ENCODE data around the gene GOLT1A. TPM values are rescaled to one million over a fixed set of nuclear protein-coding genes. Genes with fewer than 3 reads are reported as not detected.
A peak's percentile ranks its signal among the peaks of the same experiment; 100 is the strongest.

Gene GOLT1A
- total RNA-seq, 1 donor from 2014 or later: not detected

- peaks cover 46% of the 10 kb centered on the region for H3K27me3 Mint-ChIP-seq (ENCODE audit: unreplicated experiment)
- H3K4me3 Mint-ChIP-seq (ENCODE audit: unreplicated experiment): no peak overlapping the region
- TF ChIP-seq CTCF (IDR thresholded peaks at IDR 0.05): no peak
- H3K36me3 Mint-ChIP-seq (ENCODE audit: unreplicated experiment): no peaks in the 10 kb centered on the region
- H3K27ac Mint-ChIP-seq (ENCODE audit: unreplicated experiment): no peak overlapping the region
- no peak for DNase-seq (ENCODE audit: extremely low spot score, unreplicated experiment)
- H3K9me3 Mint-ChIP-seq (ENCODE audit: unreplicated experiment): no peaks in the 10 kb centered on the region
- peaks cover 5% of the 10 kb centered on the region for H3K4me1 Mint-ChIP-seq (ENCODE audit: unreplicated experiment)
These were observed 3.3 kb upstream of the GOLT1A start for GRCh38 chr1:204216880-204217647.

- no peaks in the 10 kb centered on the region for H3K9me3 Mint-ChIP-seq (ENCODE audit: unreplicated experiment)
- H3K27me3 Mint-ChIP-seq (ENCODE audit: unreplicated experiment): peaks cover 42% of the 10 kb centered on the region
- no peaks in the 10 kb centered on the region for H3K36me3 Mint-ChIP-seq (ENCODE audit: unreplicated experiment)
These were observed 2.4 kb upstream of the GOLT1A start for GRCh38 chr1:204216236-204216635.

GRCh38 chr1:204212715-204213114 is 1.1 kb downstream of the GOLT1A start:
- Mint-ChIP-seq H3K9me3 (ENCODE audit: unreplicated experiment) (no peaks in the 10 kb centered on the region), H3K4me3 (ENCODE audit: unreplicated experiment) (no peak overlapping the region), H3K4me1 (ENCODE audit: unreplicated experiment) (peaks cover 5% of the 10 kb centered on the region), H3K27me3 (ENCODE audit: unreplicated experiment) (peaks cover 43% of the 10 kb centered on the region), H3K27ac (ENCODE audit: unreplicated experiment) (no peak overlapping the region), H3K36me3 (ENCODE audit: unreplicated experiment) (no peaks in the 10 kb centered on the region)
- no peak for DNase-seq (ENCODE audit: extremely low spot score, unreplicated experiment)
- TF ChIP-seq CTCF (IDR thresholded peaks at IDR 0.05): no peak

More at GRCh38 chr1:204216236-204216635, 2.4 kb upstream of the GOLT1A start:
- Mint-ChIP-seq H3K4me1 (ENCODE audit: unreplicated experiment) (peaks cover 5% of the 10 kb centered on the region), H3K27ac (ENCODE audit: unreplicated experiment) (no peak overlapping the region), H3K4me3 (ENCODE audit: unreplicated experiment) (no peak overlapping the region)
- no peak for DNase-seq (ENCODE audit: extremely low spot score, unreplicated experiment)
- TF ChIP-seq CTCF (IDR thresholded peaks at IDR 0.05): no peak

GRCh38 chr1:204211046-204211445 is 2.7 kb downstream of the GOLT1A start:
- peaks cover 5% of the 10 kb centered on the region for H3K4me1 Mint-ChIP-seq (ENCODE audit: unreplicated experiment)
- no peak for TF ChIP-seq CTCF (IDR thresholded peaks at IDR 0.05)
- H3K9me3 Mint-ChIP-seq (ENCODE audit: unreplicated experiment): no peaks in the 10 kb centered on the region
- H3K4me3 Mint-ChIP-seq (ENCODE audit: unreplicated experiment): no peak overlapping the region
- DNase-seq (ENCODE audit: extremely low spot score, unreplicated experiment): no peak
- H3K27ac Mint-ChIP-seq (ENCODE audit: unreplicated experiment): no peak overlapping the region
- H3K36me3 Mint-ChIP-seq (ENCODE audit: unreplicated experiment): no peaks in the 10 kb centered on the region
- peaks cover 53% of the 10 kb centered on the region for H3K27me3 Mint-ChIP-seq (ENCODE audit: unreplicated experiment)

- Mint-ChIP-seq H3K9me3 (ENCODE audit: unreplicated experiment) (no peaks in the 10 kb centered on the region), H3K4me3 (ENCODE audit: unreplicated experiment) (no peak overlapping the region), H3K36me3 (ENCODE audit: unreplicated experiment) (no peaks in the 10 kb centered on the region), H3K4me1 (ENCODE audit: unreplicated experiment) (no peaks in the 10 kb centered on the region), H3K27ac (ENCODE audit: unreplicated experiment) (no peak overlapping the region), H3K27me3 (ENCODE audit: unreplicated experiment) (peaks cover 68% of the 10 kb centered on the region)
- DNase-seq (ENCODE audit: extremely low spot score, unreplicated experiment): peak; percentile 90
- TF ChIP-seq CTCF (IDR thresholded peaks at IDR 0.05): peak; percentile 92
These were observed 6.6 kb downstream of the GOLT1A start for GRCh38 chr1:204207136-204207616.
